NCI-H446 treated with DMSO at 0.1 percent for 48 hours (cell line): Measurements from ENCODE around the gene IFNGR2.

Experiments
- DNase-seq: peaks from one replicate; lab custom pipeline; 2025; lab: John Stamatoyannopoulos, UW

The IFNGR2 gene

GRCh38 chr21:33481314-33481943 is 78.2 kb downstream of the IFNGR2 start:
- DNase-seq: no peak
